GM10266 (cell line): ENCODE measurements around the gene TPCN1.

Experiments
- DNase-seq: peaks from one replicate; pipeline ENCODE4 v3.0.0; 2012; ENCODE audit errors: extremely low spot score
- TF ChIP-seq, protein P1 (sequence below): IDR thresholded peaks from 2 replicates; pipeline ENCODE4 v1.5.1; 2012; ENCODE audit warnings: mild to moderate bottlenecking, low read depth; ENCODE audit not compliant: control insufficient read depth, insufficient read depth; ENCODE audit errors: missing control alignments

Gene TPCN1

DNA sequence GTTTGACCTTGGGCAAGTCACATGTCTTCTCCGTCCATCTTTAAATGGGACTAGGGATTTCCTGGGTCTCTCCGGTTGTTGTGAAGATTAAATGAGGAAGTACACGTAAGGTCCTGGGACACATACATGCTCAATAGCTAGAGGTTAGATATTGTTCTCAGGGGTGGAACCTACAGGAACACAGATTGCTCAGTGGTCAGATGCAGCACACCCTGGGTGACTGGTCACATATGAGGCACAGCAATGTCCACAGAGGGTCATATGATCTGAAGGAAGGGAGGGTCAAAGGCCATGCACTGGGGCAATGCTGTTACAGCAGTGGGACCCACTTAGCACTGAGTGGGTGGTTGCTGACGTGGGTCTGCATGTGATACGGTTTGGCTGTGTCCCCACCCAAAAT, 125.1 kb downstream of the TPCN1 start:
- TF ChIP-seq, protein P1, sequence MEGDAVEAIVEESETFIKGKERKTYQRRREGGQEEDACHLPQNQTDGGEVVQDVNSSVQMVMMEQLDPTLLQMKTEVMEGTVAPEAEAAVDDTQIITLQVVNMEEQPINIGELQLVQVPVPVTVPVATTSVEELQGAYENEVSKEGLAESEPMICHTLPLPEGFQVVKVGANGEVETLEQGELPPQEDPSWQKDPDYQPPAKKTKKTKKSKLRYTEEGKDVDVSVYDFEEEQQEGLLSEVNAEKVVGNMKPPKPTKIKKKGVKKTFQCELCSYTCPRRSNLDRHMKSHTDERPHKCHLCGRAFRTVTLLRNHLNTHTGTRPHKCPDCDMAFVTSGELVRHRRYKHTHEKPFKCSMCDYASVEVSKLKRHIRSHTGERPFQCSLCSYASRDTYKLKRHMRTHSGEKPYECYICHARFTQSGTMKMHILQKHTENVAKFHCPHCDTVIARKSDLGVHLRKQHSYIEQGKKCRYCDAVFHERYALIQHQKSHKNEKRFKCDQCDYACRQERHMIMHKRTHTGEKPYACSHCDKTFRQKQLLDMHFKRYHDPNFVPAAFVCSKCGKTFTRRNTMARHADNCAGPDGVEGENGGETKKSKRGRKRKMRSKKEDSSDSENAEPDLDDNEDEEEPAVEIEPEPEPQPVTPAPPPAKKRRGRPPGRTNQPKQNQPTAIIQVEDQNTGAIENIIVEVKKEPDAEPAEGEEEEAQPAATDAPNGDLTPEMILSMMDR, result no peak
- no peak for DNase-seq

DNA sequence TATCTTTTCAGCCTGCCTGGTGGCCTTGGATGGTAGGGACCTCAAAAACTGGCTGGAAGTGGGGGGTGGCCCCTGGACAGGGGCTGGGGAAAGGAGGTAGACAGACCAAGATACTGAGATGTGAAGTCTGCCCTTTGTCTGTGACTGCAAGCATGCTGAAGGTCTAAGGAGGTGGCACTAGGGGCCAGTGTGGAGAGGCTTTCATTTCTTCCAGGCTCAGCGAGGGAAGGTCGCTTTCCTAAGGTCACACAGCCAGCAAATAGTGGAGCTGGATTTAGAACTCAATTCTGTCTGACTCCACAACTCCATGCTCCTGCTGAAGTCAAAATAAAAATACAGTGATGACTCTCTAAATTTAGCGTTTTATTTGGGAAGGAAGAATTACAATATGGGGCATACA, 125.8 kb downstream of the TPCN1 start:
- no peak for DNase-seq

DNA sequence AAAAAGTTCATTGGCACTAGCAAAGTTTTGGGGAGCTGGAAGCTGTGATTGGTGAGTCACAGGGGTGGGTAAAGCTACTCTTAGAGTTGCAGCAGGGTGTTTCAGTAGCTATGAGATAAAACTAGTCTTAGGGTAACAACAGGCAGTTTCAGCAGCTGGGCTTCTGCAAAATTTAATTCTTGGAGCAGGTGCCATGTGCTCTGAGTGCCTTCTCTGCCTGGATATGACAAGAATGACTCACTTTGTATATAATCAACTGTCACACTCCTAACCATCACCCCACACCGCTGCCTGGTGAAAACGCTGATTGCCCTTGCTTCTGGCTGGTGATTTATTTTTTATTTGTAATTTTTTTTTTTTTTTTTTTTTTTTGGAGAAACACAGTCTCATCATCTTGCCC, 126.6 kb downstream of the TPCN1 start:
- DNase-seq, result no peak
- TF ChIP-seq, protein P1, result no peak

More for the DNA sequence above, 125.8 kb downstream of the TPCN1 start:
- TF ChIP-seq, protein P1, result peak; percentile 2
